Kidney capillary endothelial cell (primary cell): Measurements from ENCODE around the gene CUZD1.

Source experiments
- DNase-seq: peaks from one replicate; pipeline ENCODE4 v3.0.0-alpha.2; 2018; ENCODE audit warnings: low spot score

The CUZD1 gene

DNA sequence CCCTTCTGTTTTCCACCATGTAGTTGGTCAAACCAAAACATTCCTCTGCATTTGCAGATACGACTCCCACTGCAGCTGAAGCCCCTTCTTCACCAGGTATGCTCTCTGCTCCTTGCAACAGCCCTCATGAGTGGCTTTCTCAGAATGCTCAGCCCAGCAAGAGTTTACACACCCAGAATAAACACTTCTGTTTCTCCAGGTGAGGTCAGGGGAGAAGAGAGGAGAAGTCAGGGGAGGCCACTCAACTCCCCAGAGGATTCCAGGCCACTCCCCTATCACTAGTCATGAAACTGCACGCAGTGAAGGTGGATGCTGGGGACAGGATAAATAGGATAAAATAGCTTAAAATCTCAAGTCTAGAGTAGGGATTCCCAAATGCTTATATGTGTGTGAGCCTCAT, 31.2 kb downstream of the CUZD1 start:
- no peak for DNase-seq

DNA sequence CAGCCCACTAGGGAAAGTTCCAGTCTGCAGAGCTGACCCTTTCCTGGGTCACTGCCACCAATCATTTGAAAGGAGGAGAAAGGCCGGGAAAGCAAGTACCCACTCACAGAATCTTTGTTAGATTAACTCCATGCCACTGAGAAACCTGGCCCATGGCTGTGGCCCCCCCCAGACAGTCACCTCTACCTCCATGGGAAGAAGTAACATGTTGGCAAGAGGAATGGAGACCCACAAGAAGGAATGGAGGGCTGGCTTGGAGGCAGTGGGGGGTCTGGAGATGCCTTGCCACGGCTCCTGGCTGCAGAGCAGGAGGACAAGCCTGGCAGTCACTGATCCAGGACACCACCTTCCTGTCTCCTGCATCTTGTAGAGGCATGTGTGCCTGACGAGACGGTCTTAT, 32.9 kb downstream of the CUZD1 start:
- DNase-seq = no peak

DNA sequence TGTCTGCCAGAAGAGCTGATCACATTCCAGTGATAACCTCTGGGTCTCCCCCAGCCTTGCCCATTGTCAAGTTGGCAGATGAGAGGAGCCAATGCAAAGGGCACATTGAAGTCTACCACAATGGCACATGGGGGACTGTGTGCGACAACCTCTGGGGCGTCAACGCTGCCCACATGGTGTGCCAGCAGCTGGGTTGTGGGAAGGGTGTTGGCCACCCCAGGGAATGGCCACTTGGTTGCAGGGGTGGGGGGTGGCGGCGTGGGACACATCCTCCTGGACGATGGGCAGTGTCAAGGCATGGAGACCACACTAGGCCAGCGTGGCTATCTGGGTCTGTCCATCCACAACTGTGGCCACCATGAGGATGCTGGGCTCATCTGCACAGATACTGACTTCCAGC, 43.4 kb downstream of the CUZD1 start:
- DNase-seq = no peak

DNA sequence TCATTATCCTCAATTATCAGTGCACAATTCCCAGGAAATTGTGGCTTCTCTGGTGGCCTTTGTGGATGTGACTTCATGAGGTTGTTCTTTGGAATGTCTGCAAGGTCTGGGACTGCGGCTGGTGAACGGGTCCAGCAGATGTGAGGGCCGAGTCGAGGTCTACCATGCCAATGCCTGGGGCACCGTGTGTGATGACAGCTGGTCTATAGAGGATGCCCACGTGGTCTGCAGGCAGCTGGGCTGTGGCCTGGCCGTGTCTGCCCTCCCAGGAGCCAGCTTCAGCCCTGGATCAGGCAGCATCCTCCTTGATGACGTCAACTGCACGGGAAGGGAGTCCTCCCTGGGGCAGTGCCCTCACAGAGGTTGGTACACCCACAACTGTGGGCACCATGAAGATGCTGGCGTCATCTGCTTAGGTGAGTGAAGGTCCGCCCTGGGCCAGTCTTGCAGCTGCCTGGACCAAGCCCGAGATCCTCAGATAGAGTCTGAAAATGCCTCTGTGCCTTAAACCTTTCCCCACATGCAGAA, 46.9 kb downstream of the CUZD1 start:
- no peak for DNase-seq

DNA sequence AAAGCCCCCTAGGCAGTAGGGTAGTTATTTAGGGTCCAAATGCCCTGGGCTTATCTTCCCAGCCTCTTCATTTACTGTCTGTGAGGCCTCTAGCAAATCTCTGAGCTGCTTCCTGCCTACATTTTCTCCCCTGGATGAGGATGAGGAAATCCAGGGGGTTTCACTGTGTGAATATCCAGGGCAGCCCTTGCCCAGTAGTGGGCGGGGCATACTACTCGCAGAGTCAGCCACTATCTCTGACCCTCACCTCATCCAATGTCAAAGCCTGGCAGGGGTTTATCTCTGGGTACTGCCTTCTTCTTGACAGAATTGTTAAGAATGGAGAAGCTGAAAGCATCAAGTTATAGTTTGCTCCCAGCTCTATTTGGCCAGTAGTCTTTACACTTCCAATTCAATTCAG, 48.9 kb downstream of the CUZD1 start:
- no peak for DNase-seq

DNA sequence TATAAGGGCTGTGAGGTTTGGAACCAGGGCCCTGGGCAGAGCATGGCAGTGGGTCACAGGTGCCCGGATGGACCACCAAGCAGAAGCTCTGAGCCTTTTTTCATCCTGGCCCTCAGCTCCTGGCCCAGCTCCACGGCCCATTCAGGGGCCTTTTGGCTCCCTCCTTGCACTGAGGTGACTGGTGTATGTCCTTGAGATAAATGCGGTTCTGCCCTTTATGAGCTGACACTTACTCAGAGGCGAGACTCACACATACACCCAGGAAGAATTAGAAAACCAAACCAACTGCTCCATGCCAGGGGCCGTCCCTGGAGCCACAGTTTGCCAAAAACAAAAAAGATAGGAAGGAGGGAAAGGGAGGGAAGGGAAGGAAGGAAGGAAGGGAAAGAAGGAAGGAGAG, 49.7 kb downstream of the CUZD1 start:
- DNase-seq = no peak

DNA sequence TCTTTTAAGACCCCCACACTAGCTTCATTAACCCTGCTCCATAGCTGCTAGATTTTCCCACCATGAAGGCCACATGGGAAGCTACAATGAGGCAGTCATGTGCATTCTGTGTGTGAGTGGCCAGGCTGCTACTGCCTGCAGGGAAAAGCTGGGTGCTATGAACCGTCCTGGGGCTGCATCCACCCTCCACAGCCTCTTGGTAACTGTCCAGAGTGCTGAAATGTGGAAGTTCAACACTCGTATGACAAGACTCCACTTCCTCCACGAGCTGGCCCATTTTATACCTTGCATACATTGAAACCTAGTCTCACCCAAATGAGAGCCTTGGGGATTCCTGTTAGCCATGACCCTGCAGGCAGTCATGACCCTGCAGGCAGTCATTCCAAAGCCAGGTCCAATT, 59.4 kb downstream of the CUZD1 start:
- DNase-seq = peak; percentile 7

DNA sequence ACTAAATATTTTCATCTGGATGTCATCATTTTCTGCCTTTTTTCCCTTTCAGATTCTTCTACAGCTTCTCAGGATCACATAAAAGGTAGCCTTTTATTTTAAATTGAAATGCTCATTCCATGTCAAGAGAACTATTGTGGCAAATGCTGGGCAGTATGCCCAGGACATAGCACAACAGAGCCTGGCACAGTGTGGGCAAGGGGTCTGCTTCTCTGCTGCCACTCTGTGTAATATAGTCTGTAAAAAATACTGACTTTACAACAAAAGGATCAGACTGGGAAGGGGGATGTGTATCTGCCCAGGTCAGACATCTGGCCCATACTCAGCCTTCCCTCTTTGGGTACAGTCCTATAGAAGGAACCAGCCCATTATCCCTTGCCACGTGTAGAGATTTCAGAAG, 62.7 kb downstream of the CUZD1 start:
- DNase-seq = no peak
